ENCODE results near the gene CCDC91. TPM values are rescaled to one million over a fixed set of nuclear protein-coding genes. Genes with fewer than 3 reads are reported as not detected.

CCDC91 gene
- total RNA-seq, 1 donor from 2014 or later = 46.3 TPM

DNA sequence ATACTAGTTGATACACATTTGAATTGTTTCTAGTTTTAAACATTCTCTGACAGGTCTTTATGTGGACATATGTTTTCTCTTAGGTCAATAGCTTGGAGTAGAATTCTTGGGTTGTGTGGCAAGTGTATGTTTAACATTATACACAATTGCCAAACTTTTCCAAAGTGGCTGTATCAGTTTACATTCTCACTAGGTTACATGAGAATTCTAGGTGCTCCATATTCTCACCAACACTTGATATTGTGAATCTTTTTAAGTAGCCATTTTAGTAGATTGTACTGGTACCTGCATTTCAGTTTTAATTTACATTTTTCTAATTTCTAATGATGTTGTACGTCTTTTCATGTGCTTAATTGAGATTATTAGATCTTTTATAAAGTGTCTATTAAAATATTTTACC lies 28.6 kb downstream of the CCDC91 start:
- Mint-ChIP-seq H3K4me1 (peaks cover 56% of the 10 kb centered on the region), H3K4me3 (no peak overlapping the region), H3K36me3 (ENCODE audit: low read depth) (peaks cover 11% of the 10 kb centered on the region), H3K27me3 (no peaks in the 10 kb centered on the region), H3K9me3 (peaks cover 9% of the 10 kb centered on the region), H3K27ac (no peak overlapping the region)
- CTCF ChIA-PET = interaction anchor here (0.9 kb wide), 1 partner anchor 28 kb away, joined by 3 read pairs; no protein-coding TSS in a partner anchor
- intact Hi-C loops (cut with micrococcal nuclease) = no loop called here
- TF ChIP-seq, protein P1, sequence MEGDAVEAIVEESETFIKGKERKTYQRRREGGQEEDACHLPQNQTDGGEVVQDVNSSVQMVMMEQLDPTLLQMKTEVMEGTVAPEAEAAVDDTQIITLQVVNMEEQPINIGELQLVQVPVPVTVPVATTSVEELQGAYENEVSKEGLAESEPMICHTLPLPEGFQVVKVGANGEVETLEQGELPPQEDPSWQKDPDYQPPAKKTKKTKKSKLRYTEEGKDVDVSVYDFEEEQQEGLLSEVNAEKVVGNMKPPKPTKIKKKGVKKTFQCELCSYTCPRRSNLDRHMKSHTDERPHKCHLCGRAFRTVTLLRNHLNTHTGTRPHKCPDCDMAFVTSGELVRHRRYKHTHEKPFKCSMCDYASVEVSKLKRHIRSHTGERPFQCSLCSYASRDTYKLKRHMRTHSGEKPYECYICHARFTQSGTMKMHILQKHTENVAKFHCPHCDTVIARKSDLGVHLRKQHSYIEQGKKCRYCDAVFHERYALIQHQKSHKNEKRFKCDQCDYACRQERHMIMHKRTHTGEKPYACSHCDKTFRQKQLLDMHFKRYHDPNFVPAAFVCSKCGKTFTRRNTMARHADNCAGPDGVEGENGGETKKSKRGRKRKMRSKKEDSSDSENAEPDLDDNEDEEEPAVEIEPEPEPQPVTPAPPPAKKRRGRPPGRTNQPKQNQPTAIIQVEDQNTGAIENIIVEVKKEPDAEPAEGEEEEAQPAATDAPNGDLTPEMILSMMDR (IDR thresholded peaks at IDR 0.05) = no peak
- POLR2A ChIA-PET = no interaction called here
- ATAC-seq (ENCODE audit: low read depth) (no peak), DNase-seq (no peak)

DNA sequence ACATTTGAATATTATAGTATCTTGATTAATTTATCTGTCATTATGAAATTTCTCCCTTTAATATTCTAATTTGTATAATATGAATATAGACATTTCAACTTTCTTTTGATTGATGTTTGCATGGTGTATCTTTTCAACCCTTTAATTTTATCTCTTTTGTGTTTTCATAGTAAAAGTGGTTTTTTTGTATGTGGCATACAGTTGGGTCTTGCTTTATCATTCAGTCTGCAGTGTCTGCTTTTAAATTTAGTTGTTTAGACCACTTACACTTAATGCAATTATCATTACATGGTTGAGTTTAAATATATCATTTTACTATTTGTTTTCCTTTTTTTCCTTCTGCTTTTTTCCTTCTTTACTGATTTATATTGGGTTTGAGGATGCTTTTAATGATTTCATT lies 29.6 kb downstream of the CCDC91 start:
- TF ChIP-seq, protein P1 (IDR thresholded peaks at IDR 0.05) = no peak
- DNase-seq (no peak), ATAC-seq (ENCODE audit: low read depth) (no peak)
- H3K9me3 Mint-ChIP-seq = peaks cover 9% of the 10 kb centered on the region
- H3K27ac Mint-ChIP-seq = no peak overlapping the region
- peaks cover 57% of the 10 kb centered on the region for H3K4me1 Mint-ChIP-seq
- ChIA-PET CTCF (interaction anchor here (0.9 kb wide), 1 partner anchor 29 kb away, joined by 3 read pairs; no protein-coding TSS in a partner anchor), POLR2A (no interaction called here)
- intact Hi-C loops (cut with micrococcal nuclease) = no loop called here
- peaks cover 7% of the 10 kb centered on the region for H3K36me3 Mint-ChIP-seq (ENCODE audit: low read depth)
- H3K4me3 Mint-ChIP-seq = no peak overlapping the region
- H3K27me3 Mint-ChIP-seq = no peaks in the 10 kb centered on the region

DNA sequence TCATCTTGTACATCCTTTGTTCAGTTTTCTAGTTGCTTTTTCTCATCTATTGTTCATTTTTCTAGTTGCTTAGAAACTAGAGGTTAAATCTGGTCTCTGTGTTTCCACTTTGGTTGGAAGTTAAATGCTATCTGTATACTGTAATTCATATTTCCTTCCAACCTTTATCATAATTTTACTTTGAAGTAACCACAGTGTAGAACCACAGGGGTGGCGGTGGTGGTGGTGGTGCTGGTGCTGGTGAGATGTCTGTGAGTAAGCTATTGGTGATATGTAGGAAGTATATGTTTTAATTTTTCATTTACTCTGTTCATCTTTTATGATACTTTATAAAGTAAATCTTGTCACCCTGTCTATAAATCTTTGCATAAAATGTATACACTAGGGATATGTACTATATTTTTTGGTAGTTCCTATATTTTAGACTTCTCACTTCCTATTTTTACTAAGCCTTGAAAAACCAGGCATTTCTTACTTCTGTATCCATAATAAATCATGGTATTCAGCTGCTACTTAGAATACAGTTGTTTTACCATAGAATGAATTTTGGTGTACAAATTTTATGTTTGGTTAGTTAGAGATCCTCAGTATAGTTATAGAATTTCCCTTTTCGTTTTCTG lies 31.9 kb downstream of the CCDC91 start:
- ChIA-PET CTCF (no interaction called here), POLR2A (no interaction called here)
- Mint-ChIP-seq H3K9me3 (peaks cover 9% of the 10 kb centered on the region), H3K27me3 (no peaks in the 10 kb centered on the region), H3K4me3 (peak overlapping the region; percentile 11), H3K4me1 (peaks cover 53% of the 10 kb centered on the region), H3K36me3 (ENCODE audit: low read depth) (peaks cover 21% of the 10 kb centered on the region), H3K27ac (peak overlapping the region; percentile 53)
- no peak for DNase-seq
- intact Hi-C loops (cut with micrococcal nuclease) = loop anchor here (2.0 kb wide), 1 partner anchor 31 kb away; the partner anchor contains the start of gene CCDC91
- TF ChIP-seq, protein P1 (IDR thresholded peaks at IDR 0.05) = no peak
- ATAC-seq (ENCODE audit: low read depth) = no peak

DNA sequence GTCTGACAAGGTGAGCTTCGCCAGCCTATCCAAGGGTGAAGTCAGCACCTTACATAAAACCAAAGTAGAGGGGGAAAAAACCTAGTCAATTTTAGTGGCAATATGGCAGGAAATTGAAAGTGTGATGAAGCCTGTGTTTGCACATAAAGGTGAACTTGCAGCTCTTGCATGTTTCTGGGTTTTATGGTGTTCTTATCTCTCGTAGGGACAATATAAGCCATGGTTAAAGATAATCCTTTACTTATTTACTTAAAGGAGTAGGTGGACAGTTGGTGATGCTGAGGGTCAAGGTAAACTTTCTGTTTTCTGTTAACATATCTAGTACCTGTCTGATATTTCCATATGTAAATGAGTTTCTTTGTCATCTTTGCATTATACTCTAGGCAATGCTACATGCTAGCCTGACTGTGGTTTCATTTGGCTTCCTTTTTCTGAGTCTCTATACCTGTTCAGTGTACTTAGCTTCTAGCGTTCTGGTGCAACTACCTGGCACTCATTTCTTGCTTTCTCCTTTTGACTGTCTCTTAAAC lies 32.8 kb downstream of the CCDC91 start:
- TF ChIP-seq, protein P1 (IDR thresholded peaks at IDR 0.05) = no peak
- DNase-seq = no peak
- ATAC-seq (ENCODE audit: low read depth) = peak; percentile 75
- H3K9me3 Mint-ChIP-seq = peaks cover 6% of the 10 kb centered on the region
- peaks cover 52% of the 10 kb centered on the region for H3K4me1 Mint-ChIP-seq
- peak overlapping the region; percentile 45 for H3K4me3 Mint-ChIP-seq
- CTCF ChIA-PET = no interaction called here
- H3K36me3 Mint-ChIP-seq (ENCODE audit: low read depth) = peaks cover 27% of the 10 kb centered on the region
- H3K27ac Mint-ChIP-seq = peak overlapping the region; percentile 57
- POLR2A ChIA-PET = no interaction called here
- no peaks in the 10 kb centered on the region for H3K27me3 Mint-ChIP-seq
- intact Hi-C loops (cut with micrococcal nuclease) = loop anchor here (2.0 kb wide), 1 partner anchor 32 kb away; the partner anchor contains the start of gene CCDC91

DNA sequence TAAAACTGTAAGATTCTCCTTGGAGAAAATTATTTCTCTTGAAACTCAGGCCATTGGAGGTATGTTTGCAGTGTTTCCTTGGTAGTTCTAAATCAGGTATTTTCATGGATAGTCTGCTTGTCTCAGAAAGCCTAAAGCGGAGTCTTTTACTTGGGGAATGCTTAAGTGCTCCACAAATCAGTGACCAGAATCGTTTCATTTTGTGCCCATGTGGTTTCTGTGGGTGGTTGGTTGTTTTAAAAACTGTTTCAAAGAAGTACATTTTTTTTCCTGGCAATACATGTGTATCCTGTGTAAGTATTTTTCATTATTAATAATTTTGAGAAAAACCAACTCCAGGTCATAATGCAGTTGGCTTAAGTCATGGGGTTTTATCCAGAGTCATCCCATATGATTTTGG lies 33.6 kb downstream of the CCDC91 start:
- CTCF ChIA-PET = no interaction called here
- H3K27ac Mint-ChIP-seq = no peak overlapping the region
- no peak overlapping the region for H3K4me3 Mint-ChIP-seq
- POLR2A ChIA-PET = no interaction called here
- H3K4me1 Mint-ChIP-seq = peaks cover 53% of the 10 kb centered on the region
- intact Hi-C loops (cut with micrococcal nuclease) = loop anchor here (2.0 kb wide), 1 partner anchor 33 kb away; the partner anchor contains the start of gene CCDC91
- H3K27me3 Mint-ChIP-seq = no peaks in the 10 kb centered on the region
- peaks cover 3% of the 10 kb centered on the region for H3K9me3 Mint-ChIP-seq
- TF ChIP-seq, protein P1 (IDR thresholded peaks at IDR 0.05) = no peak
- H3K36me3 Mint-ChIP-seq (ENCODE audit: low read depth) = peaks cover 25% of the 10 kb centered on the region
- ATAC-seq (ENCODE audit: low read depth) = no peak
- no peak for DNase-seq

Measured in activated B cell treated with CpG ODN at 0.5 μM for 24 hours (primary cell).